ENCODE results near the gene ESRRA.

Gene ESRRA

GRCh38 chr11:64298966-64299846 lies 6.1 kb upstream of the ESRRA start:
- DNase-seq (ENCODE audit: insufficient read length, low spot score) (no peak), FAIRE-seq (no peak)
- TF ChIP-seq PAX5 (IDR thresholded peaks at IDR 0.05; ENCODE audit: insufficient read depth, low read length, severe bottlenecking): no peak
- TF ChIP-seq TAF1 (IDR thresholded peaks at IDR 0.05; ENCODE audit: low read depth, low read length): no peak
- no peak for TF ChIP-seq POU2F2 (IDR thresholded peaks at IDR 0.05; ENCODE audit: low read depth, low read length)
- TF ChIP-seq SPI1 (IDR thresholded peaks at IDR 0.05; ENCODE audit: low read depth, low read length): no peak
- TF ChIP-seq POLR2AphosphoS5 (IDR thresholded peaks at IDR 0.05; ENCODE audit: low read depth, low read length): no peak
- TF ChIP-seq POLR2A (IDR thresholded peaks at IDR 0.05; ENCODE audit: low read depth, low read length): no peak

GRCh38 chr11:64299847-64300648 lies 5.3 kb upstream of the ESRRA start, which contains the start of gene CATSPERZ:
CATSPERZ (plus strand) TSS chr11:64300358; CDS start chr11:64300411, 53 bp downstream.
- DNase-seq (ENCODE audit: insufficient read length, low spot score) (no peak), FAIRE-seq (no peak)
- no peak for TF ChIP-seq PAX5 (IDR thresholded peaks at IDR 0.05; ENCODE audit: insufficient read depth, low read length, severe bottlenecking)
- TF ChIP-seq POLR2A (IDR thresholded peaks at IDR 0.05; ENCODE audit: low read depth, low read length): no peak
- no peak for TF ChIP-seq POU2F2 (IDR thresholded peaks at IDR 0.05; ENCODE audit: low read depth, low read length)
- TF ChIP-seq TAF1 (IDR thresholded peaks at IDR 0.05; ENCODE audit: low read depth, low read length): no peak

- DNase-seq (ENCODE audit: insufficient read length, low spot score): no peak
- TF ChIP-seq SPI1 (IDR thresholded peaks at IDR 0.05; ENCODE audit: low read depth, low read length) (no peak), TAF1 (IDR thresholded peaks at IDR 0.05; ENCODE audit: low read depth, low read length) (no peak), POLR2A (IDR thresholded peaks at IDR 0.05; ENCODE audit: low read depth, low read length) (no peak), PAX5 (IDR thresholded peaks at IDR 0.05; ENCODE audit: insufficient read depth, low read length, severe bottlenecking) (no peak), POLR2AphosphoS5 (IDR thresholded peaks at IDR 0.05; ENCODE audit: low read depth, low read length) (no peak), POU2F2 (IDR thresholded peaks at IDR 0.05; ENCODE audit: low read depth, low read length) (no peak)
- no peak for FAIRE-seq
These were observed 2.0 kb upstream of the ESRRA start for GRCh38 chr11:64303109-64304031.

- FAIRE-seq: no peak
- TF ChIP-seq PAX5 (IDR thresholded peaks at IDR 0.05; ENCODE audit: insufficient read depth, low read length, severe bottlenecking): no peak
- no peak for TF ChIP-seq SPI1 (IDR thresholded peaks at IDR 0.05; ENCODE audit: low read depth, low read length)
- no peak for TF ChIP-seq TAF1 (IDR thresholded peaks at IDR 0.05; ENCODE audit: low read depth, low read length)
- no peak for TF ChIP-seq POLR2A (IDR thresholded peaks at IDR 0.05; ENCODE audit: low read depth, low read length)
- TF ChIP-seq POLR2AphosphoS5 (IDR thresholded peaks at IDR 0.05; ENCODE audit: low read depth, low read length): no peak
- TF ChIP-seq POU2F2 (IDR thresholded peaks at IDR 0.05; ENCODE audit: low read depth, low read length): no peak
These were observed 1.4 kb upstream of the ESRRA start for GRCh38 chr11:64304032-64304315.

GRCh38 chr11:64304316-64305072 lies 830 bp upstream of the ESRRA start:
- TF ChIP-seq PAX5 (IDR thresholded peaks at IDR 0.05; ENCODE audit: insufficient read depth, low read length, severe bottlenecking): no peak
- peak; percentile 45; the same call in 1 of the 2 replicates for TF ChIP-seq TAF1 (IDR thresholded peaks at IDR 0.05; ENCODE audit: low read depth, low read length)
- DNase-seq (ENCODE audit: insufficient read length, low spot score) (peak; percentile 85), FAIRE-seq (no peak)

More at GRCh38 chr11:64304032-64304315, 1.4 kb upstream of the ESRRA start:
- no peak for DNase-seq (ENCODE audit: insufficient read length, low spot score)

GRCh38 chr11:64305691-64306562 lies 603 bp downstream of the ESRRA start:
- peak; percentile 72 for FAIRE-seq
- TF ChIP-seq POU2F2 (IDR thresholded peaks at IDR 0.05; ENCODE audit: low read depth, low read length): no peak
- TF ChIP-seq TAF1 (IDR thresholded peaks at IDR 0.05; ENCODE audit: low read depth, low read length): no peak
- TF ChIP-seq PAX5 (IDR thresholded peaks at IDR 0.05; ENCODE audit: insufficient read depth, low read length, severe bottlenecking): no peak
- peak; percentile 43; the same call in 1 of the 2 replicates for TF ChIP-seq POLR2AphosphoS5 (IDR thresholded peaks at IDR 0.05; ENCODE audit: low read depth, low read length)
- 0 out of 2 replicates have a peak, but pooled peaks have one; percentile 2 for TF ChIP-seq POLR2A (IDR thresholded peaks at IDR 0.05; ENCODE audit: low read depth, low read length)
- TF ChIP-seq SPI1 (IDR thresholded peaks at IDR 0.05; ENCODE audit: low read depth, low read length): no peak
- no peak for DNase-seq (ENCODE audit: insufficient read length, low spot score)

- TF ChIP-seq POLR2AphosphoS5 (IDR thresholded peaks at IDR 0.05; ENCODE audit: low read depth, low read length) (no peak), POU2F2 (IDR thresholded peaks at IDR 0.05; ENCODE audit: low read depth, low read length) (peak; percentile 15; the same call in 1 of the 2 replicates)
- FAIRE-seq: no peak
These were observed 1.2 kb downstream of the ESRRA start for GRCh38 chr11:64306563-64306875.

More at GRCh38 chr11:64306563-64306875, 1.2 kb downstream of the ESRRA start:
- DNase-seq (ENCODE audit: insufficient read length, low spot score): no peak
